SKM-1 (cell line): Measurements from ENCODE around the gene LMX1A.

ENCODE experiments used
- DNase-seq: peaks from one replicate; lab custom pipeline; 2025; ENCODE audit not compliant: unreplicated experiment; lab: John Stamatoyannopoulos, UW

Gene LMX1A

GRCh38 chr1:165169028-165169427 is 187.5 kb downstream of the LMX1A start:
- DNase-seq, result no peak

DNA sequence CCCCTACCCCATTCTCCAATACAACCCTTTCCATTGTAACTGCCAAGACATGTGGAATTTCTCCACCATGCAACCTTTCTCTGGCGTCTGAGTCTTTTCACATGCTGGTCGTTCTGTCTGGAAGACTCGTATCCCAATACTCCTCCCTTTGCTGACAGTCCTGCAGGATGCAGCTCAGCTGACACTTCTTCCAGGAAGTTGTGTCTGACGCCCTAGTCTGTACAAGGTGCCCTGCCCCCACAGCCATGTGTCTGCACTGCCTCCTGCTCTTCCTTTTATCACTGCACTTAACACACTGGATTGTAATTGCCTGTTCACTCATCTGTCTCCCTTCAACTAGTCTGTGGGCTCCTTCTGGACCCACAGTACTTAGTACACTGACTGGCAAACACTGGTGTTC is 188.0 kb downstream of the LMX1A start:
- DNase-seq, result no peak

GRCh38 chr1:165162671-165163241 is 193.8 kb downstream of the LMX1A start:
- DNase-seq, result no peak

DNA sequence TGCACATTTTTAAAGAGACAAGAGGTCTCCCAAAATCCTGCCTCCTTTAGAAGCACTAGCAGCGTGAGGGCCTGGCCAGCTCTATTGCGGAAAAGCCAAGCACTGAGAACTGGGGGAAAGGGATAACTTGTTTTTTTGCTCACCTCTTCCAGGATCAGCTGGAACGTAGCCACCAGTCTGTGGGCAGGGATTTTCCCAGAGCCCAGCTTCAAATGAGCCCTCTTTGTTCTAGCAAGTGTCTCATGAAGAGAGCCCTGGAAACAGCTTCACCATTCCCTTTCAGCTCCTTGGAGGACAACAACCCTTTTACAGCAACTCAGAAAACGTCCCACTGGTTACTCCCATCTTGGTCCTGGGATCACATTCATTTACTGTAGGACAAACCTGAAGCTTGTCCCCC is 195.4 kb downstream of the LMX1A start:
- DNase-seq, result no peak

GRCh38 chr1:165153182-165153581 is 203.3 kb downstream of the LMX1A start:
- DNase-seq, result no peak

DNA sequence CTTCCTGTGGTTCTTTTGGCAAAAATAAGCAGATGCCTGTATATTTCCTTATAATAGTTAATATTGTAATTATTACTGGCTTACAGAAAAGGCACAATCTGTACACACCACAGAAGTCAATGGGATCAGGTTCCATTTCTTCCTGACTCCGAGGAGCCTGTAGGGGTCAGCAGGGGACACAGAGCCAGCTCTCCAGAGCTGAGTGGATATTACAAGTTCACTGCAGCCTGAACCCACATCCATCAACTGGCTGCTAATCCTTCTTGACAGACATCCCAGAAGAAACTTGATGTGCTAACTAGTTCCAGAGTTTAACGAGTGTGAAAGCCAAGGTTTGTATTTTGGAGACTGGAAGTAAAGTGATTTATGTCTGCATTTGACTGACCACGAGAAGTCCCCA is 203.8 kb downstream of the LMX1A start:
- DNase-seq, result no peak

- no peak for DNase-seq
Measured at GRCh38 chr1:165152109-165152508, 204.4 kb downstream of the LMX1A start.
